ENCODE results near the gene ARHGAP15.

- TF ChIP-seq CTCF (conservative IDR thresholded peaks at IDR 0.05; ENCODE audit: low read depth in 2 of 2): no peak
- no peak for TF ChIP-seq EZH2 (IDR thresholded peaks at IDR 0.05; ENCODE audit: low read depth, unreplicated experiment)
- TF ChIP-seq STAT1 (IDR thresholded peaks at IDR 0.05; ENCODE audit: unreplicated experiment): no peak
- no peak for TF ChIP-seq POLR2AphosphoS5 (IDR thresholded peaks at IDR 0.05; ENCODE audit: low read depth)
- TF ChIP-seq, protein P1, sequence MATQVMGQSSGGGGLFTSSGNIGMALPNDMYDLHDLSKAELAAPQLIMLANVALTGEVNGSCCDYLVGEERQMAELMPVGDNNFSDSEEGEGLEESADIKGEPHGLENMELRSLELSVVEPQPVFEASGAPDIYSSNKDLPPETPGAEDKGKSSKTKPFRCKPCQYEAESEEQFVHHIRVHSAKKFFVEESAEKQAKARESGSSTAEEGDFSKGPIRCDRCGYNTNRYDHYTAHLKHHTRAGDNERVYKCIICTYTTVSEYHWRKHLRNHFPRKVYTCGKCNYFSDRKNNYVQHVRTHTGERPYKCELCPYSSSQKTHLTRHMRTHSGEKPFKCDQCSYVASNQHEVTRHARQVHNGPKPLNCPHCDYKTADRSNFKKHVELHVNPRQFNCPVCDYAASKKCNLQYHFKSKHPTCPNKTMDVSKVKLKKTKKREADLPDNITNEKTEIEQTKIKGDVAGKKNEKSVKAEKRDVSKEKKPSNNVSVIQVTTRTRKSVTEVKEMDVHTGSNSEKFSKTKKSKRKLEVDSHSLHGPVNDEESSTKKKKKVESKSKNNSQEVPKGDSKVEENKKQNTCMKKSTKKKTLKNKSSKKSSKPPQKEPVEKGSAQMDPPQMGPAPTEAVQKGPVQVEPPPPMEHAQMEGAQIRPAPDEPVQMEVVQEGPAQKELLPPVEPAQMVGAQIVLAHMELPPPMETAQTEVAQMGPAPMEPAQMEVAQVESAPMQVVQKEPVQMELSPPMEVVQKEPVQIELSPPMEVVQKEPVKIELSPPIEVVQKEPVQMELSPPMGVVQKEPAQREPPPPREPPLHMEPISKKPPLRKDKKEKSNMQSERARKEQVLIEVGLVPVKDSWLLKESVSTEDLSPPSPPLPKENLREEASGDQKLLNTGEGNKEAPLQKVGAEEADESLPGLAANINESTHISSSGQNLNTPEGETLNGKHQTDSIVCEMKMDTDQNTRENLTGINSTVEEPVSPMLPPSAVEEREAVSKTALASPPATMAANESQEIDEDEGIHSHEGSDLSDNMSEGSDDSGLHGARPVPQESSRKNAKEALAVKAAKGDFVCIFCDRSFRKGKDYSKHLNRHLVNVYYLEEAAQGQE (IDR thresholded peaks at IDR 0.05; ENCODE audit: unreplicated experiment): no peak
- no peak for TF ChIP-seq CREB1 (CRISPR knock-in tag; IDR thresholded peaks at IDR 0.05; ENCODE audit: low read depth)
- no peak for TF ChIP-seq EZH2phosphoT487 (IDR thresholded peaks at IDR 0.05; ENCODE audit: unreplicated experiment)
- TF ChIP-seq ZNF331 (CRISPR knock-in tag; IDR thresholded peaks at IDR 0.05; ENCODE audit: low read depth): no peak
These were observed 272.6 kb downstream of the ARHGAP15 start for GRCh38 chr2:143401861-143402260.

All from GM23338 (cell line).